ENCODE data around the gene SH3RF1.
"Not testable (repeated sequence)": the region's sequence is repeated elsewhere in the genome, so short reads cannot be mapped to it uniquely, and the experiment has no call there.

SH3RF1 gene

DNA sequence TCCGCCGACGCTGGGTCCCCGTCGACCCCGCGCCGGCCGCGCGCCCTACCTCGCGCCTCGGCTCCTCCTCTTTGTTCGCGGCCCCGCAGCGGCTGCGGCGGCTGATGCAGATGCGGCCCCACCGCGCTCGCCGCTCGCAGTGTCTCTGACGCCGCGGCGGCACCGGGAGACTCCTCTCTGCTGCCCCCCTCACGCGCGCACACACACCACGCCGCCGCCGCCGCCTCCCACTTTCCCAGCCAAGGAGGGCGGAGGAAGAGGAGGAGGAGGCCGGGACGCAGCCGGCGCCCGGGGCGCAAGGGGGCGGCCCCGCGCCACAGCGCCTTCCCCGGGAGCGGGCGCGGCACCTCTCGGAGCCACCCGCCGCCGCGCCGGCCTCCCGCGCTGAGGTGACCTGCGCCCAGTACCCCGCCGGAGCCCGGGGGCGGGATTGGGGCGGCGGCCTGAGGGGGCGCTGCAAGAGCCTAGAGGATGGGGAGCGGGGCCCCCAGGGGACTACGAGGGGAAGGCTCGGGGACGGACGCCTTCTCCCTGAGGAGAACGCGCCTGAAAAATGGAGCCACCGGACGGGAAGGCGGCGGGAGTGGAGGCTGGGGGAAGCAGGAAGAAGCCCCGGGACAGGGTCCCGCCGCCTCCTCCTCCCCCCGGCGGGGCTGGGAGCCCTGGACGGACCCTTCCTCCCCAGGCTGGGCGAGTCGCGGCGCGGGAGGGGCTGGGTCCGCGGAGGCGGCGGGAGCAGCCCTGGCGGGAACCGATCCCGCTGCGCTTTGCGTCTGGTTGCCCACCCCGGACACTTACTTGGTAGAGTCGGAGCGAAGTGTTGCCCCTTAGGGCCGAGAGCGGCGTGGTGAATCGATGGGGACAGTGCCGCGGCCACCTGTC, at the start of gene SH3RF1:
TSS of gene SH3RF1 (minus strand) at position 147 of the 882 bp plus-strand sequence. CDS start 1,744 bp downstream, outside the sequence.
- FAIRE-seq (peak; percentile 68), DNase-seq (ENCODE audit: extremely low spot score, insufficient read length, low read depth) (peak; percentile 67)

DNA sequence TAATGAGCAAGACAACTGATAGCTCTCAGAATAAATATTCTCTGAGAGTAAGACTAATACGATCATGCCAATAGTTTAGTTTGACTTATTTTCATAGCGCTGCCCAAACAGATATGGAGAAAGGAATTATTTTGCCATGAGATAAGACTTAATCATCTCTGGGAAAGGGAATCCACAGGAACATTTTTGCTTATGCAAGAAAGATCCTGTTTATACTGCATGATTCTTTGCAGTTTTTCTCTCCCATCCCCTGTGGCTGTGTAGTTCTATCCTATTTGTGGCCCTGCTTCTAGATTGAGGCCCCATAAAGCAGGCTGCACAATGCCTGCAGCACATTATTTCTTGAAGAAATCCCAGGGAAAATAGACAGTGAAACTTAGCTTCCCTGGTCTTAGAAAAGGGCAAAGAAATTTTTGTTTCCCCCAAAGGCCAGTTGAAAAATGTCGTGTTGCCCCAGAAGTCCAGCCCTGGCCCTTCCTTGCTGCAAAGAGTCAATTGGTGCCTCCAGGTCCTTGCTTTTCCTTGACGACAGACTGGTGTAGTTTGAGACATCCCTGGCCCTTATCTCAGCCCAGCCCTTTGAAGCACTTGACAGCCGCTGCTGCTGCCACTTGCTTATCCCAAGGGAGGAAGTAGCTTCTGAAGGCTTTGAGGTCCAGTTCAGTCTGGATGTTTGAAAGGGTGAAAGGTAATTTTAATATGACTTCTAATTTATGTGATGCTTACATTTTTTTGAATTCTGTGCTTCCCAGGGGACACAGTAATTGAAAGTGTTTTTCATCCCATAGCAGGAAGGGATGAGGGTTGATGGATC, 45.0 kb upstream of the SH3RF1 start:
- FAIRE-seq (no peak), DNase-seq (ENCODE audit: extremely low spot score, insufficient read length, low read depth) (no peak)

DNA sequence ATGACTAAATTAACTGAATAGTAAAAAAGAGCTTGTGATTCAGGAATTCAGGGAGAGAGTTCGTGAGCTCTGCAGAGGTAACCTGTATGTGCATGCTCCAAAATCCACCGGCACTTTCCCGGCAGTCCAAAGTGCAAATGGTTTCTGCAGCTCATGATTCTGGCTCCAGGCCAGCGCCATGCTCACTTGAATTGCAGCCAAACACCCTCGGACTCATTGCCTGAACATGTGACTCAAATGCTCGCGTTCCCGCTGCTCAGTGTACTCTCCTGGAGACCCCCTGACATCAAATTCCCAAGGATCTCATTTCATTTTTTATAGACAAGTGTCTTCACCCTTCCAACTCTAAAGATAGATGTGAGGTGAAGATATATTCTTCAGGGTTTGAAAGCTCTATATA, 44.1 kb upstream of the SH3RF1 start:
- no peak for DNase-seq (ENCODE audit: extremely low spot score, insufficient read length, low read depth)
- FAIRE-seq, result no peak

DNA sequence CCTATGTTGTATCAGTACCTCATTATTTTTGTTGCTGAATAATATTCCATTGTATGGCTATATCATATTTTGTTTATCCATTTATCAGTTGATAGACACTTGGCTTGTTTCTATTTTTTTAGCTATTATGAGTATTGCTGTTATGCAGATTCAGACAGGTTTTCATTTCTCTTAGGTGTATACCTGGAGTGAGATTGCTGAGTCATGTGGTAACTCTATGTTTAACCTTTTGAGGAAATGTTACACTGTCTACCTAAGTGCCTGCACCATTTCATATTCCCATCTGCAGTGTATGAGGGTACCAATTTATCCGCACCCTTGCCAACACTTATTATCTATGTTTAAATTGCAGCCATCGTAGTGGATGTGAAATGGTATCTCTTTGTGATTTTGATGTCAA, 43.0 kb upstream of the SH3RF1 start:
- no peak for DNase-seq (ENCODE audit: extremely low spot score, insufficient read length, low read depth)
- FAIRE-seq, result no peak

- DNase-seq (ENCODE audit: extremely low spot score, insufficient read length, low read depth), result no peak
- no peak for FAIRE-seq
Observed at GRCh38 chr4:169312690-169313422, 42.1 kb upstream of the SH3RF1 start.

DNA sequence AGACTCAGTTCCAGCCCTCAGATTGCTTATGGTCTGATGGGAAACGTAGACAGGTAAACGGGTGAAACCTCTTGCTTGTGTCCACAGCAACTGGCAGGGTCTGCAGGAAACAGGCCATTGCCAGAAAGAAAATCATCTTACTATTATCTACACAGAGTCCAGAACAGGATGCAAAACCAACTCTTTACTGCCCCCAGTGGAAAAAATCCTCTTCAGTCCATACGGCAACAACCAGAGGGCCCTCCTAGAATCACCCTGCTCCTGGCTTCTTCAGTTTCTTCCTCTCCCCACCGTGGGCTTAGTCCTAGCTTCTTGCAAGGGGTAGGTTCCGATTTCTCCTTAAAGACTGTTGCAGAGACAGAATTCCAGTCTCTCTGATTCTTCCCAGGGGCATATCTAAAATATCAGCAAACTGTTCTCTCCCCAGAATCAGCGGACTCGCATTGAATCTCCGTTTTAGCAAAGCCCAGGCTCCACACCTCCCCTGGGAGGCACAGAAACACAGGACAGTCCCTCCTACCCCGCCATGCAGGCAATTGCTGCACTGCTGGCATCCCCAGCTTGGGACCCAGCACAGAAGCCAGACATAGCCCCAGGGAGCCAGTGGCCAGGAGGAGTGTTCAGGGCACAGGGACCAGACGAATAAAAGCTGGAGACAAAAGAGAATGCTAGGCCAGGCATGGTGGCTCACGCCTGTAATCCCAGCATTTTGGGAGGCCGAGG, 41.0 kb upstream of the SH3RF1 start:
- DNase-seq (ENCODE audit: extremely low spot score, insufficient read length, low read depth), result peak; percentile 35

GRCh38 chr4:169309326-169309967, 38.7 kb upstream of the SH3RF1 start:
- FAIRE-seq (no peak), DNase-seq (ENCODE audit: extremely low spot score, insufficient read length, low read depth) (no peak)

More for the DNA sequence above, 41.0 kb upstream of the SH3RF1 start:
- FAIRE-seq, result peak; percentile 55

DNA sequence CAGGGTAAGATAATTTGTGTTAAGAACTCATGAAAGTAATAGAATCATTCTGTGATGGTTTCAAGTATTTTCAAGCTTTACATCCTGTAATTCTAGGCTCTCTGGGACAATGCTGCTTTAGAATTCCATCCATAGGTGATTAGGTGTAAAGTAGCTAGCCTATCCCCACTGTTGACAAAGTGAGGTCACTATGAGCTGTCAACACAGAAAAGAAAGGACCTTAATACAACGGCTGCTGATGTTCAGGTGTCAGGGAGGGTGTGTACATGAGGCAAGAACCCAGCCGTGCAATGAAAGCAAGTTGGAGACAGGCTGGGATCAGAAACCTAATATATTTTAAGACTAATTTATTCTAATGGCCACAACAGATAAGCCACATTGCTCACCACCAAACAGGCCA, 36.8 kb upstream of the SH3RF1 start:
- FAIRE-seq (no peak), DNase-seq (ENCODE audit: extremely low spot score, insufficient read length, low read depth) (no peak)

DNA sequence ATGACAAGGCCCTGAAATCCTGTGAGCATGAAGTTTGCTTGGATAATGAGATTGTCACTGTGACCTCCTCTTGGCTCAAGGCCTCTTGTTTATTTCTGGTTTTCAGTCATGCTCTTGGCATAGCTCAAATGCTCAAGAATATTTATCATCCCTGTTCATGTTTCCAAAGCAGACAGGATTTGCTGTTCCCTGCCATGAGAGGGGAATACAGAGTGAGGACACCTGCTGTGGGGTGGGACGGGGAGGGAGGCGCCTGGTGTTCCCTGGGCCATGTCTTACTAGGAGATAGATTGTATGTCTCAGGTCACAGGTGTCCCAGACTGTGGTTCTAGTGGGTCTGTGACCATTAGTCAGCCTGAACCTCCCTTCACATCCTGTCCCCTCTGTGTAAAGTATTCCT, 34.9 kb upstream of the SH3RF1 start:
- DNase-seq (ENCODE audit: extremely low spot score, insufficient read length, low read depth) (no peak), FAIRE-seq (no peak)

- DNase-seq (ENCODE audit: extremely low spot score, insufficient read length, low read depth), result no peak
- no peak for FAIRE-seq
Observed at GRCh38 chr4:169305173-169305572, 34.4 kb upstream of the SH3RF1 start.

GRCh38 chr4:169295822-169296221, 25.1 kb upstream of the SH3RF1 start:
- DNase-seq (ENCODE audit: extremely low spot score, insufficient read length, low read depth) (no peak), FAIRE-seq (peak; percentile 80)

- FAIRE-seq, result peak; percentile 98
- DNase-seq (ENCODE audit: extremely low spot score, insufficient read length, low read depth), result no peak
Observed at GRCh38 chr4:169293343-169294176, 22.8 kb upstream of the SH3RF1 start.

- not testable (repeated sequence) for FAIRE-seq; DNase-seq (ENCODE audit: extremely low spot score, insufficient read length, low read depth)
Observed at GRCh38 chr4:169287983-169288382, 17.2 kb upstream of the SH3RF1 start.

GRCh38 chr4:169286562-169287301, 16.0 kb upstream of the SH3RF1 start:
- no peak for FAIRE-seq
- DNase-seq (ENCODE audit: extremely low spot score, insufficient read length, low read depth), result no peak

- no peak for FAIRE-seq
- no peak for DNase-seq (ENCODE audit: extremely low spot score, insufficient read length, low read depth)
Observed at GRCh38 chr4:169283114-169283509, 12.4 kb upstream of the SH3RF1 start.

DNA sequence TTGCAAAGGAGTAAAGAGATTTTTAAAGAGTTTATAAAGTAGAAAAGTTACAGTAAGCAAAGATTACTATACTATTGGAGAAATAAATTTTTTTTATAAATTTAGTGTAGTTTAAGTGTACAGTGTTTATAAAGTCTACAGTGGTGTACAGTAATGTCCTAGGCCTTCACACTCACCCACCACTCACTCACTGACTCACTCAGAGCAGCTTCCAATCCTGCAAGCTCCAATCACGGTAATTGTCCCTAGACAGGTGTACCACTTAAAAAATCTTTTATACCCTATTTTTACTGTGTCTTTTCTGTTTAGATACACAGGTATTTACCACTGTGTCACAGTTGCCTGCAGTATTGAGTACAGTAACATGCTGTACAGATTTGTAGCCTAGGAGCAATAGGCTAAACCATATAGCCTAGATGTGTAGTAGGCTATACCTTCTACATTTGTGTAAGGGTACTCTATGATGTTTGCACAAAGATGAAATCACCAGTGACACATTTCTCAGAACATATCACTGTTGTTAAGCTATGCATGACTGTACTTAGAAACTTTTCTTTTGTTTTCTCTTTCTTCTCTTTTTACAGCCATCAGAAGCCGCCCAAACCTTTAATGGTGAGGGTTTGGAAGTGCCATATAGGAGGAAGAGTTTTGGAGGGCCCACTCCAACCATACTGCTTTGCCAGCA, 11.8 kb upstream of the SH3RF1 start:
- no peak for FAIRE-seq
- DNase-seq (ENCODE audit: extremely low spot score, insufficient read length, low read depth), result no peak

DNA sequence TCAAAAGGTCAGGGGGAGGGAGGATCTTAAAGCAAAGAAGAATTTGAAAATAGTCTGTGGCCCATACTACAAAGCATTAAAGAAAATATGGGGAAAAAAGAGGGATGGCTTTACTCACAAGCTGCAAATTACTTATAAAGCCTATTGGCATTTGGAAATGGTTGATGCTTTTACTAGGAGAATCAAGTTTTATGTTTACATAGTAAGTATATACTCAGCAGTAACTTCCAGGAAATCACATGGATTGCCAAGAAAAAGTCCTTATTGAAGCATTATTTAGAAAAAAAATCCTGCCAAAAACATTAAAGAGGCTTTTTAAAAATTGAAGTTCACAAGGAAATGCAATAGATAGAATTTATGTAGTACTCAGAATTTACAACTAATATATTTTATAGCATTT, 8.4 kb upstream of the SH3RF1 start:
- no peak for FAIRE-seq
- DNase-seq (ENCODE audit: extremely low spot score, insufficient read length, low read depth), result no peak

All from GM18507 (cell line).